Tibial nerve (tissue), 4 donors: ENCODE data around the gene SPATA32. TPM values are rescaled to one million over a fixed set of nuclear protein-coding genes. Genes with fewer than 3 reads are reported as not detected.
"Not testable (repeated sequence)": the region's sequence is repeated elsewhere in the genome, so short reads cannot be mapped to it uniquely, and the experiment has no call there.

Experiments
- DNase-seq, 2 donors: peaks; one replicate each; pipeline ENCODE4 v3.0.0-alpha.2; 2019; ENCODE audit warnings: low spot score in 2 of 2
- H3K27ac ChIP-seq, 4 donors: fragments of 200-600 bp; sonication (generic) in 3 of 4; one replicate each; pipeline ENCODE4 v1.5.1; 2017 to 2019; ENCODE audit warnings: mild to moderate bottlenecking in 1 of 4
- H3K27me3 ChIP-seq, 2 donors: fragments of 200-600 bp; sonication (generic) in 1 of 2; one replicate each; pipeline versions ENCODE4 v1.5.1 to v1.6.0; 2017 to 2019
- H3K36me3 ChIP-seq, 3 donors: fragments of 200-600 bp; sonication (generic); one replicate each; pipeline ENCODE4 v1.5.1; 2018 to 2019
- H3K4me1 ChIP-seq, 4 donors: fragments of 200-600 bp; sonication (generic) in 3 of 4; one replicate each; pipeline ENCODE4 v1.5.1; 2017 to 2019
- H3K4me3 ChIP-seq, 4 donors: fragments of 200-600 bp; sonication (generic) in 3 of 4; one replicate each; pipeline ENCODE4 v1.5.1; 2017 to 2019; ENCODE audit warnings: mild to moderate bottlenecking in 1 of 4, moderate library complexity in 1 of 4
- H3K9me3 ChIP-seq, 4 donors: fragments of 200-600 bp; sonication (generic) in 3 of 4; one replicate each; pipeline ENCODE4 v1.5.1; 2017 to 2019
- CTCF ChIP-seq, 5 experiments: fragments of 200-600 bp in 3 of 5; fragments of 450-650 bp in 2 of 5; sonication (generic) in 3 of 5; IDR thresholded peaks; one replicate each; pipeline ENCODE4 v1.5.1; 2016 to 2019; ENCODE audit warnings: antibody characterized with exemption in 5 of 5, mild to moderate bottlenecking in 3 of 5, moderate library complexity in 2 of 5
- EP300 ChIP-seq, 2 donors: sonication (generic); formaldehyde crosslinking; IDR thresholded peaks; one replicate each; pipeline ENCODE4 v1.6.1; 2017; ENCODE audit warnings: antibody characterized with exemption in 2 of 2, mild to moderate bottlenecking in 1 of 2
- POLR2A ChIP-seq, 2 donors: fragments of 450-650 bp; IDR thresholded peaks; one replicate each; pipeline ENCODE4 v1.6.1; 2017; ENCODE audit warnings: antibody characterized with exemption in 2 of 2, mild to moderate bottlenecking in 2 of 2, moderate library complexity in 2 of 2
- WGBS, 2 donors: methylation state at CpG; one replicate each; pipeline ENCODE4 v1.1.5; 2018; 5-methylcytosine and 5-hydroxymethylcytosine counted together
- total RNA-seq, 4 donors: library from RNA; depleted of rRNA; stranded (reverse); fragments of >200 nt; gene quantifications; one replicate each; pipeline ENCODE4 v1.1.0, GENCODE V29; 2016

Gene SPATA32
- total RNA-seq, 4 donors from 2014 or later = not detected

GRCh38 chr17:45302649-45303173 lies 40.8 kb upstream of the SPATA32 start:
- H3K4me3 ChIP-seq = no peak overlapping the region
- peak in 1 of 2 donors; percentile 39 for DNase-seq

GRCh38 chr17:45302220-45302619 lies 40.3 kb upstream of the SPATA32 start:
- WGBS, 2 donors = 79 to 84% methylated on average over 9 of the region's 9 CpGs

More at GRCh38 chr17:45302649-45303173, 40.8 kb upstream of the SPATA32 start:
- Histone ChIP-seq H3K27me3 (no peaks in the 10 kb centered on the region), H3K36me3 (no peaks in the 10 kb centered on the region), H3K27ac (peak overlapping the region in 3 of 4 donors; percentile 48 to 67 (median 62)), H3K9me3 (no peaks in the 10 kb centered on the region), H3K4me1 (peaks cover 0 to 76% (median 57%) of the 10 kb centered on the region in 4 donors)
- TF ChIP-seq EP300 (IDR thresholded peaks at IDR 0.05) = peak in 1 of 2 donors; percentile 10
- TF ChIP-seq CTCF (IDR thresholded peaks at IDR 0.05) = no peak
- TF ChIP-seq POLR2A (IDR thresholded peaks at IDR 0.05) = no peak
- 66 to 75% methylated on average over 10 of the region's 10 CpGs for whole genome bisulfite sequencing, 2 donors

GRCh38 chr17:45301674-45302073 lies 39.8 kb upstream of the SPATA32 start:
- TF ChIP-seq CTCF (IDR thresholded peaks at IDR 0.05) (no peak), POLR2A (IDR thresholded peaks at IDR 0.05) (no peak), EP300 (IDR thresholded peaks at IDR 0.05) (no peak)
- Histone ChIP-seq H3K27ac (peak overlapping the region in 3 of 4 donors; percentile 48 to 67 (median 62)), H3K9me3 (no peaks in the 10 kb centered on the region), H3K27me3 (no peaks in the 10 kb centered on the region), H3K4me3 (no peak overlapping the region), H3K4me1 (peaks cover 0 to 75% (median 52%) of the 10 kb centered on the region in 4 donors), H3K36me3 (no peaks in the 10 kb centered on the region)
- WGBS, 2 donors = 94 to 96% methylated on average over 4 of the region's 4 CpGs
- DNase-seq = no peak

More at GRCh38 chr17:45302220-45302619, 40.3 kb upstream of the SPATA32 start:
- peaks cover 0 to 75% (median 53%) of the 10 kb centered on the region in 4 donors for H3K4me1 ChIP-seq
- not testable (repeated sequence) for H3K36me3 ChIP-seq, H3K4me3 ChIP-seq, DNase-seq, H3K9me3 ChIP-seq, H3K27me3 ChIP-seq
- peak overlapping the region in 3 of 4 donors; percentile 48 to 67 (median 62) for H3K27ac ChIP-seq

GRCh38 chr17:45300060-45300751 lies 38.3 kb upstream of the SPATA32 start:
- H3K36me3 ChIP-seq = no peaks in the 10 kb centered on the region
- peak overlapping the region in 2 of 4 donors; percentile 32 to 71 for H3K27ac ChIP-seq
- H3K27me3 ChIP-seq = no peaks in the 10 kb centered on the region
- H3K4me3 ChIP-seq = no peak overlapping the region
- TF ChIP-seq POLR2A (IDR thresholded peaks at IDR 0.05) = no peak
- TF ChIP-seq CTCF (IDR thresholded peaks at IDR 0.05) = no peak
- TF ChIP-seq EP300 (IDR thresholded peaks at IDR 0.05) = no peak
- WGBS, 2 donors = 76 to 81% methylated on average over 7 of the region's 7 CpGs
- no peak for DNase-seq
- H3K4me1 ChIP-seq = peaks cover 0 to 76% (median 55%) of the 10 kb centered on the region in 4 donors
- no peaks in the 10 kb centered on the region for H3K9me3 ChIP-seq

GRCh38 chr17:45299361-45299760 lies 37.5 kb upstream of the SPATA32 start:
- Histone ChIP-seq H3K36me3 (no peaks in the 10 kb centered on the region), H3K4me3 (no peak overlapping the region), H3K27me3 (no peaks in the 10 kb centered on the region), H3K9me3 (no peaks in the 10 kb centered on the region), H3K27ac (peak overlapping the region in 3 of 4 donors; percentile 32 to 71 (median 71)), H3K4me1 (peaks cover 0 to 85% (median 62%) of the 10 kb centered on the region in 4 donors)
- WGBS, 2 donors = 17 to 25% methylated on average over 2 of the region's 2 CpGs
- TF ChIP-seq POLR2A (IDR thresholded peaks at IDR 0.05) (no peak), CTCF (IDR thresholded peaks at IDR 0.05) (no peak), EP300 (IDR thresholded peaks at IDR 0.05) (no peak)
- peak in 1 of 2 donors; percentile 35 for DNase-seq
